B cell (primary cell): Measurements from ENCODE around the gene TGFBR2. TPM values are rescaled to one million over a fixed set of nuclear protein-coding genes. Genes with fewer than 3 reads are reported as not detected.

Experiments
- ATAC-seq: fragments of 200-7000 bp; cut with Tn5 transposase; one replicate; pipeline ENCODE4 v1.10.0; 2021; ENCODE audit warnings: low read depth, mild to moderate bottlenecking, moderate number of reproducible peaks, moderate library complexity
- CTCF ChIA-PET: fragments of 350-600 bp; sonication (Branson Sonifier 250); formaldehyde crosslinking; loops from one replicate; lab custom pipeline; 2021; ENCODE audit warnings: antibody characterized with exemption, inconsistent platforms; lab: Charles Lee
- POLR2A ChIA-PET: fragments of 350-600 bp; sonication (Branson Sonifier 250); formaldehyde crosslinking; loops from one replicate; lab custom pipeline; 2021; ENCODE audit warnings: antibody characterized with exemption; lab: Charles Lee
- DNase-seq: peaks from one replicate; pipeline ENCODE4 v3.0.0; 2013
- H2AFZ ChIP-seq: 2 replicates; pipeline ENCODE4 v1.6.1; 2012; ENCODE audit warnings: mild to moderate bottlenecking, low read depth, low read length; ENCODE audit not compliant: insufficient read depth, poor library complexity, severe bottlenecking
- H3K27ac ChIP-seq, 2 donors: 1 replicate in 1 of 2; 2 replicates in 1 of 2; pipeline ENCODE4 v1.5.1; 2012 to 2013; ENCODE audit warnings: low read length in 2 of 2, mild to moderate bottlenecking in 2 of 2, moderate library complexity in 1 of 2
- H3K27me3 ChIP-seq, 4 experiments: fragments of 200-600 bp in 1 of 4; sonication (generic) in 1 of 4; replicated peaks in 1 of 4; 1 replicate in 2 of 4; 2 replicates in 2 of 4; pipeline versions ENCODE4 v1.6.1 to v1.7.0; 2013 to 2016; ENCODE audit warnings: low read length in 3 of 4, mild to moderate bottlenecking in 2 of 4, mixed read lengths in 1 of 4, moderate library complexity in 1 of 4; ENCODE audit not compliant: insufficient read depth in 4 of 4, control insufficient read depth in 3 of 4; ENCODE audit errors: control extremely low read depth in 1 of 4
- H3K36me3 ChIP-seq, 2 experiments: replicated peaks in 1 of 2; 1 replicate in 1 of 2; 2 replicates in 1 of 2; pipeline versions ENCODE4 v1.6.1 to v1.7.1; 2013; ENCODE audit warnings: low read length in 1 of 2; ENCODE audit not compliant: insufficient read depth in 2 of 2, control insufficient read depth in 1 of 2; ENCODE audit errors: control extremely low read depth in 1 of 2, extremely low read depth in 1 of 2
- H3K4me1 ChIP-seq, 2 donors: fragments of 200-600 bp in 1 of 2; sonication (generic) in 1 of 2; 1 replicate in 1 of 2; 2 replicates in 1 of 2; pipeline versions ENCODE4 v1.5.1 to v1.6.1; 2013 to 2017; ENCODE audit warnings: low read length in 2 of 2; ENCODE audit not compliant: control insufficient read depth in 2 of 2, insufficient read depth in 2 of 2
- H3K4me2 ChIP-seq: replicated peaks from 2 replicates; pipeline ENCODE3; 2012; ENCODE audit warnings: mild to moderate bottlenecking, low read depth, low read length; ENCODE audit not compliant: poor library complexity, severe bottlenecking
- H3K4me3 ChIP-seq, 5 experiments: fragments of 200-600 bp in 1 of 5; sonication (generic) in 1 of 5; 1 replicate in 3 of 5; 2 replicates in 2 of 5; pipeline versions ENCODE4 v1.5.1 to v1.7.0; 2011 to 2016; ENCODE audit warnings: low read length in 4 of 5, mild to moderate bottlenecking in 4 of 5, low read depth in 2 of 5, control low read depth in 1 of 5, moderate library complexity in 1 of 5; ENCODE audit not compliant: insufficient read depth in 1 of 5; ENCODE audit errors: control extremely low read depth in 1 of 5, extremely low read depth in 1 of 5
- H3K79me2 ChIP-seq: fragments of 200-600 bp; sonication (generic); one replicate; pipeline ENCODE4 v1.6.0; 2016; ENCODE audit warnings: low read length; ENCODE audit not compliant: control insufficient read depth, insufficient read depth
- H3K9ac ChIP-seq: fragments of 200-600 bp; sonication (generic); 2 replicates; pipeline ENCODE4 v1.6.1; 2017; ENCODE audit warnings: mild to moderate bottlenecking, low read length, moderate library complexity
- H3K9me3 ChIP-seq, 3 donors: one replicate each; pipeline versions ENCODE4 v1.6.1 to v1.7.1; 2013; ENCODE audit warnings: low read length in 2 of 3; ENCODE audit not compliant: control insufficient read depth in 2 of 3, insufficient read depth in 1 of 3; ENCODE audit errors: control extremely low read depth in 1 of 3
- H4K20me1 ChIP-seq: 2 replicates; pipeline ENCODE4 v1.6.0; 2012; ENCODE audit warnings: mild to moderate bottlenecking, low read length; ENCODE audit not compliant: insufficient read depth, control insufficient read depth, poor library complexity, severe bottlenecking
- H3K27ac Mint-ChIP-seq: one replicate; pipeline ENCODE4 v1.8.0; 2021; ENCODE audit warnings: mixed read lengths
- H3K27me3 Mint-ChIP-seq: one replicate; pipeline ENCODE4 v1.8.0; 2021; ENCODE audit warnings: mixed read lengths
- H3K4me1 Mint-ChIP-seq: one replicate; pipeline ENCODE4 v1.8.0; 2021; ENCODE audit warnings: mixed read lengths
- H3K4me3 Mint-ChIP-seq: one replicate; pipeline ENCODE4 v1.8.0; 2021; ENCODE audit warnings: mixed read lengths
- H3K9me3 Mint-ChIP-seq: one replicate; pipeline ENCODE4 v1.8.0; 2022; ENCODE audit warnings: mixed read lengths; ENCODE audit not compliant: insufficient read depth
- EZH2 ChIP-seq: IDR thresholded peaks from 2 replicates; pipeline ENCODE4 v1.6.1; 2012; ENCODE audit warnings: borderline replicate concordance, low read depth, mild to moderate bottlenecking, moderate library complexity, low read length; ENCODE audit not compliant: insufficient read depth, poor library complexity, severe bottlenecking
- WGBS: methylation state at CpG from one replicate; pipeline ENCODE4 v1.1.5; 2013; ENCODE audit warnings: missing lambda C conversion rate; ENCODE audit not compliant: insufficient coverage; 5-methylcytosine and 5-hydroxymethylcytosine counted together
- intact Hi-C: fragments of 100-400 bp; cut with micrococcal nuclease; formaldehyde crosslinking; loops from one replicate; pipeline ENCODE4 v1.10.0; 2022
- polyA plus RNA-seq: library from polyadenylated mRNA; depleted of rRNA; stranded (reverse); fragments of >200 nt; gene quantifications from 2 replicates; pipeline ENCODE4 v1.2.3, GENCODE V29; 2012
- total RNA-seq, 2 donors: library from RNA; stranded (reverse); fragments of 120-200 nt in 1 of 2; gene quantifications; 1 replicate in 1 of 2; 2 replicates in 1 of 2; pipeline versions ENCODE4 v1.2.3 to v1.2.4, GENCODE V29; 2013 to 2022
- TF ChIP-seq, protein P1 (sequence below): fragments of 200-600 bp; IDR thresholded peaks from one replicate; pipeline ENCODE4 v1.8.0; 2022; ENCODE audit warnings: antibody characterized with exemption, mild to moderate bottlenecking

Gene TGFBR2
- total and polyA plus RNA-seq, 2 donors (not counting 1 experiment from before 2014, with no cell fraction given): 68.7 to 189 TPM

- H3K27me3 Mint-ChIP-seq: no peaks in the 10 kb centered on the region
- intact Hi-C loops: loop anchor here (2.0 to 5.0 kb wide), 2 partner anchors 15 to 37 kb away; partner anchors contain the start of gene TGFBR2
- WGBS: 20% methylated on average over 5 of the region's 7 CpGs
These were observed 37.5 kb downstream of the TGFBR2 start for GRCh38 chr3:30643763-30644462.

More at GRCh38 chr3:30643763-30644462, 37.5 kb downstream of the TGFBR2 start:
- Mint-ChIP-seq H3K4me1 (peaks cover 89% of the 10 kb centered on the region), H3K27ac (peak overlapping the region; percentile 87), H3K9me3 (no peaks in the 10 kb centered on the region), H3K4me3 (peak overlapping the region; percentile 70)
- H3K4me3 ChIP-seq: peak overlapping the region in 3 of 5 experiments; percentile 10 to 48 (median 11)
- peak overlapping the region; percentile 63 for H3K4me2 ChIP-seq
- peak overlapping the region; percentile 39 for H3K9ac ChIP-seq
- CTCF ChIA-PET: interaction anchor here (0.5 to 2.0 kb wide), 7 partner anchors 9 to 445 kb away, joined by 3 to 8 read pairs (median 4); no protein-coding TSS in a partner anchor
- H4K20me1 ChIP-seq: no peaks in the 10 kb centered on the region
- peaks cover 95 to 98% of the 10 kb centered on the region in 2 donors for H3K4me1 ChIP-seq
- H3K9me3 ChIP-seq: no peaks in the 10 kb centered on the region
- POLR2A ChIA-PET: interaction anchor here (0.6 to 1.9 kb wide), 5 partner anchors 11 to 37 kb away, joined by 3 to 9 read pairs (median 6); no protein-coding TSS in a partner anchor
- peak; percentile 67 for DNase-seq
- TF ChIP-seq, protein P1, sequence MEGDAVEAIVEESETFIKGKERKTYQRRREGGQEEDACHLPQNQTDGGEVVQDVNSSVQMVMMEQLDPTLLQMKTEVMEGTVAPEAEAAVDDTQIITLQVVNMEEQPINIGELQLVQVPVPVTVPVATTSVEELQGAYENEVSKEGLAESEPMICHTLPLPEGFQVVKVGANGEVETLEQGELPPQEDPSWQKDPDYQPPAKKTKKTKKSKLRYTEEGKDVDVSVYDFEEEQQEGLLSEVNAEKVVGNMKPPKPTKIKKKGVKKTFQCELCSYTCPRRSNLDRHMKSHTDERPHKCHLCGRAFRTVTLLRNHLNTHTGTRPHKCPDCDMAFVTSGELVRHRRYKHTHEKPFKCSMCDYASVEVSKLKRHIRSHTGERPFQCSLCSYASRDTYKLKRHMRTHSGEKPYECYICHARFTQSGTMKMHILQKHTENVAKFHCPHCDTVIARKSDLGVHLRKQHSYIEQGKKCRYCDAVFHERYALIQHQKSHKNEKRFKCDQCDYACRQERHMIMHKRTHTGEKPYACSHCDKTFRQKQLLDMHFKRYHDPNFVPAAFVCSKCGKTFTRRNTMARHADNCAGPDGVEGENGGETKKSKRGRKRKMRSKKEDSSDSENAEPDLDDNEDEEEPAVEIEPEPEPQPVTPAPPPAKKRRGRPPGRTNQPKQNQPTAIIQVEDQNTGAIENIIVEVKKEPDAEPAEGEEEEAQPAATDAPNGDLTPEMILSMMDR: no peak
- TF ChIP-seq EZH2: no peak
- H3K27me3 ChIP-seq: no peaks in the 10 kb centered on the region
- peaks cover 81% of the 10 kb centered on the region for H3K79me2 ChIP-seq
- H3K27ac ChIP-seq: peak overlapping the region; percentile 89 to 90
- ATAC-seq: peak; percentile 40
- peak overlapping the region; percentile 31 for H2AFZ ChIP-seq
- H3K36me3 ChIP-seq: peaks cover 0 to 43% of the 10 kb centered on the region in 2 experiments
